HCT116 (cell line): ENCODE measurements around the gene RIPPLY2. TPM values are rescaled to one million over a fixed set of nuclear protein-coding genes. Genes with fewer than 3 reads are reported as not detected.

ENCODE experiments used
- ATAC-seq: fragments of 200-7000 bp; cut with Tn5 transposase; 2 replicates; pipeline ENCODE4 v1.9.1; 2020; ENCODE audit warnings: mild to moderate bottlenecking, moderate library complexity
- BruUV-seq: library from RNA; stranded (reverse); fragments of 400-500 nt; replicated peaks from 2 replicates; lab custom pipeline; 2021; lab: Mats Ljungman, UMichigan
- CTCF ChIA-PET: fragments of 300-600 bp; sonication (Branson Sonifier 250); formaldehyde crosslinking; loops from one replicate; lab custom pipeline; 2021; ENCODE audit warnings: antibody characterized with exemption; lab: Charles Lee
- POLR2A ChIA-PET: fragments of 300-600, 350-600 bp; sonication (Branson Sonifier 250); formaldehyde crosslinking; loops from one replicate; lab custom pipeline; 2021; ENCODE audit warnings: antibody characterized with exemption; lab: Charles Lee
- RAD21 ChIA-PET, 2 experiments: fragments of 300-600 bp; sonication (Branson Sonifier 250); formaldehyde crosslinking; loops; one replicate each; lab custom pipeline; 2023; ENCODE audit warnings: low total read pairs in 2 of 2; ENCODE audit not compliant: uncharacterized antibody in 2 of 2, unreplicated experiment in 2 of 2, low non-redundant PET in 1 of 2; lab: Charles Lee
- DNase-seq: peaks from one replicate; pipeline ENCODE4 v3.0.0-alpha.2; 2010; ENCODE audit warnings: low read depth, low spot score
- H2AFZ ChIP-seq: fragments of 200-600 bp; shearing (Covaris generic), sonication (generic); 2 replicates; pipeline ENCODE4 v1.6.1; 2017; ENCODE audit warnings: low read depth, mixed run types, mixed read lengths, antibody characterized with exemption, low read length; ENCODE audit not compliant: poor library complexity, severe bottlenecking
- H3K27ac ChIP-seq: 2 replicates; pipeline ENCODE4 v1.5.1; 2012; ENCODE audit warnings: low read depth, low read length
- H3K27me3 ChIP-seq: fragments of 200-600 bp; sonication (generic); 2 replicates; pipeline ENCODE4 v1.6.1; 2016; ENCODE audit warnings: mixed run types, low read length, mixed read lengths; ENCODE audit not compliant: insufficient read depth
- H3K36me3 ChIP-seq, 2 experiments: fragments of 200-500 bp in 1 of 2; fragments of 200-600 bp in 1 of 2; sonication (Bioruptor generic) in 1 of 2; sonication (generic) in 1 of 2; 2 replicates each; pipeline versions ENCODE4 v1.5.1 to v1.6.1; 2014 to 2016; ENCODE audit warnings: low read length in 2 of 2, inconsistent platforms in 1 of 2, mixed read lengths in 1 of 2, mixed run types in 1 of 2; ENCODE audit not compliant: insufficient read depth in 2 of 2, control insufficient read depth in 1 of 2
- H3K4me1 ChIP-seq, 2 experiments: fragments of 200-600 bp in 1 of 2; sonication (generic) in 1 of 2; 2 replicates each; pipeline versions ENCODE4 v1.5.1 to v1.6.1; 2012 to 2017; ENCODE audit warnings: low read length in 2 of 2, inconsistent platforms in 1 of 2, mild to moderate bottlenecking in 1 of 2, mixed read lengths in 1 of 2, mixed run types in 1 of 2, moderate library complexity in 1 of 2; ENCODE audit not compliant: insufficient read depth in 2 of 2, control insufficient read depth in 1 of 2
- H3K4me2 ChIP-seq: fragments of 200-600 bp; sonication (generic); 2 replicates; pipeline ENCODE4 v1.6.1; 2017; ENCODE audit warnings: mixed run types, low read length, mixed read lengths
- H3K4me3 ChIP-seq, 2 experiments: fragments of 200-600 bp in 1 of 2; sonication (generic) in 1 of 2; replicated peaks in 1 of 2; 2 replicates each; pipeline ENCODE4 v1.5.1; 2011 to 2016; ENCODE audit warnings: low read length in 2 of 2, control low read depth in 1 of 2, low read depth in 1 of 2, mild to moderate bottlenecking in 1 of 2, mixed read lengths in 1 of 2, mixed run types in 1 of 2
- H3K79me2 ChIP-seq: fragments of 200-600 bp; sonication (generic); 2 replicates; pipeline ENCODE4 v1.6.1; 2017; ENCODE audit warnings: mild to moderate bottlenecking, mixed run types, low read length, moderate library complexity, mixed read lengths; ENCODE audit not compliant: insufficient read depth
- H3K9ac ChIP-seq: fragments of 200-600 bp; sonication (generic); 2 replicates; pipeline ENCODE4 v1.6.1; 2016; ENCODE audit warnings: low read length, mixed read lengths
- H3K9me2 ChIP-seq: fragments of 200-600 bp; sonication (generic), shearing (Covaris generic); 2 replicates; pipeline ENCODE4 v1.6.1; 2017; ENCODE audit warnings: mixed run types, mild to moderate bottlenecking, moderate library complexity; ENCODE audit not compliant: insufficient read depth
- H3K9me3 ChIP-seq, 2 experiments: fragments of 200-500 bp in 1 of 2; fragments of 200-600 bp in 1 of 2; sonication (Bioruptor generic) in 1 of 2; sonication (generic) in 1 of 2; 2 replicates each; pipeline ENCODE4 v1.6.1; 2014 to 2017; ENCODE audit warnings: low read length in 2 of 2, mixed read lengths in 2 of 2, inconsistent platforms in 1 of 2, low read depth in 1 of 2, mild to moderate bottlenecking in 1 of 2, mixed run types in 1 of 2, moderate library complexity in 1 of 2; ENCODE audit not compliant: control insufficient read depth in 1 of 2, insufficient read depth in 1 of 2
- H4K20me1 ChIP-seq: fragments of 200-600 bp; sonication (generic), shearing (Covaris generic); 2 replicates; pipeline ENCODE4 v1.6.1; 2017; ENCODE audit warnings: mixed run types, mild to moderate bottlenecking, moderate library complexity; ENCODE audit not compliant: insufficient read depth
- CBX3 ChIP-seq: IDR thresholded peaks from 2 replicates; pipeline ENCODE4 v1.6.1; 2012; ENCODE audit warnings: low read depth
- CEBPB ChIP-seq: IDR thresholded peaks from 2 replicates; pipeline ENCODE4 v1.6.1; 2012; ENCODE audit warnings: low read depth
- EGR1 ChIP-seq: IDR thresholded peaks from 2 replicates; pipeline ENCODE4 v1.6.1; 2012; ENCODE audit warnings: low read depth
- EZH2phosphoT487 ChIP-seq: fragments of 200-600 bp; IDR thresholded peaks from 2 replicates; pipeline ENCODE4 v1.6.1; 2018; ENCODE audit warnings: antibody characterized with exemption, borderline replicate concordance
- FOSL1 ChIP-seq: IDR thresholded peaks from 2 replicates; pipeline ENCODE4 v1.6.1; 2012; ENCODE audit warnings: low read depth
- JUND ChIP-seq: IDR thresholded peaks from 2 replicates; pipeline ENCODE4 v1.6.1; 2012
- POLR2A ChIP-seq: IDR thresholded peaks from 2 replicates; pipeline ENCODE4 v1.7.0; 2011; ENCODE audit warnings: borderline replicate concordance; ENCODE audit not compliant: insufficient read depth, insufficient read length; ENCODE audit errors: extremely low read depth
- RAD21 ChIP-seq: IDR thresholded peaks from 2 replicates; pipeline ENCODE4 v1.6.1; 2012; ENCODE audit warnings: low read depth, mild to moderate bottlenecking
- SIN3A ChIP-seq: IDR thresholded peaks from 2 replicates; pipeline ENCODE4 v1.6.1; 2012; ENCODE audit warnings: low read depth
- SP1 ChIP-seq: IDR thresholded peaks from 2 replicates; pipeline ENCODE4 v1.6.1; 2012; ENCODE audit warnings: low read depth
- TCF7L2 ChIP-seq: IDR thresholded peaks from 2 replicates; pipeline ENCODE4 v1.7.0; 2011; ENCODE audit warnings: borderline replicate concordance, inconsistent platforms; ENCODE audit not compliant: insufficient read depth, insufficient read length; ENCODE audit errors: extremely low read depth
- intact Hi-C: fragments of 100-400 bp; cut with micrococcal nuclease; formaldehyde crosslinking; loops from 2 replicates; pipeline ENCODE4 v1.10.0; 2022
- total RNA-seq: library from RNA; stranded (reverse); gene quantifications from one replicate; pipeline ENCODE4 v1.2.1, GENCODE V29; 2021; ENCODE audit not compliant: unreplicated experiment
- TF ChIP-seq, protein P1 (sequence below): IDR thresholded peaks from 2 replicates; pipeline ENCODE4 v1.6.1; 2012
- TF ChIP-seq, protein P2 (sequence below): IDR thresholded peaks from 2 replicates; pipeline ENCODE4 v1.6.1; 2011; ENCODE audit warnings: mild to moderate bottlenecking, low read length, moderate library complexity; ENCODE audit not compliant: insufficient replicate concordance; ENCODE audit errors: extremely low read depth
- TF ChIP-seq, protein P3 (sequence below): IDR thresholded peaks from 2 replicates; pipeline ENCODE4 v1.6.1; 2012; ENCODE audit warnings: low read depth
- TF ChIP-seq, protein P4 (sequence below): IDR thresholded peaks from 2 replicates; pipeline ENCODE4 v1.6.1; 2012

The RIPPLY2 gene
- total RNA-seq, 1 experiment from 2014 or later = not detected

DNA sequence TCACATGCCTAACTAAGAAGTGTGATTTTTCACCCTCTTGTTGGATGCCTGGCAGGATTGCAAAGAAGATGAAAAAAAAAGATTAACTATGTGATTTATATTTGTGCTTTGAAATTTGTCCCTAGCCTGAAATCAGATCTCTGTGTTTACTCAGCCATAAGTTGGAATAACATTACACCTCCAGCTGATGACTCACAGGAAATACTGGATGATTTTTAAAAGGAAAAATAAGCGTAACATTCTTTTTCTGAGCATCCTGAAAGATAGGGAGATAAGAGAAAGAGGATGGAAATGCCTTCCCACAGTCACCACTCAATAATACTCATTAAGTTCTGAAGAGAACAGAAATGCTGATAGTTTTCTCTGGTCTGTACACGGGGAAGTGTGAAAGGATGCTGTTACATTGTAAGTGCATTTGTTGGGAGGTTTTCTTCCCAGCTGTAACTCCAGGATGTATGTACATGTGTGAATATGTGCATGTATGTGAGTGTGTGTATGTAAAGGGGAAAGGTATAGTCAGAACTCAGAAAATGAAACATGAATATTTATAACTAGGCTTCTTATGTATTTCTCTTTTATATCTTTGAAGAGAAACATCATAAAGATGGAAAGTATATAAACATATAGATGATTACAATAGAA lies 37.4 kb upstream of the RIPPLY2 start (continued):
- no peak for TF ChIP-seq RAD21
- TF ChIP-seq, protein P1, sequence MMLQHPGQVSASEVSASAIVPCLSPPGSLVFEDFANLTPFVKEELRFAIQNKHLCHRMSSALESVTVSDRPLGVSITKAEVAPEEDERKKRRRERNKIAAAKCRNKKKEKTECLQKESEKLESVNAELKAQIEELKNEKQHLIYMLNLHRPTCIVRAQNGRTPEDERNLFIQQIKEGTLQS = no peak

DNA sequence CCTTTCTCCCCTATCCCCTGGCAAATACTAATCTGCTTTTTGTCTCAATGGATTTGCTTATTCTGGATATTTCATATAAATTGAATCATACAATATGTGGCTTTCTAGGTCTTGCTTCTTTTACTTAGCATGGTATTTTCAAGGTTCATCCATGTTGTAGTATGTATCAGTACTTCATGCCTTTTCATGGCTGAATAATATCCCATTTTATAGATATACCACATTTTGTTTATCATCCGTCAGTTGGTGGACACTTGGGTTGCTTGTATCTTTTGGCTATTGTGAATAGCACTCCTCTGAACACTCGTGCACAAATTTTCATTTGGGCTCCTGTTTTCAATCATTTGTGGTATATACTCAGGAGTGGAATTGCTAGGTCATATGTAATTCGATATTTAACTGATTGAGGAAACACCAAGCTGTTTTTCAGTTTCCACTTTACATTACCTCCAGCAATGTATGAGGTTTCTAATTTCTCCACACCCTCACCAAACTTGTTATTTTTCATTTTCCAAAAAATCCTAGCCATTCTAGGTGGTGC lies 30.5 kb upstream of the RIPPLY2 start:
- peaks cover 3 to 7% of the 10 kb centered on the region in 2 experiments; a peak in 2 of 4 replicates for H3K4me1 ChIP-seq
- TF ChIP-seq EZH2phosphoT487 (no peak), SIN3A (no peak), CBX3 (no peak), FOSL1 (no peak), TCF7L2 (no peak), POLR2A (no peak), JUND (no peak), CEBPB (no peak), EGR1 (no peak), RAD21 (no peak), SP1 (no peak)
- TF ChIP-seq, protein P2, sequence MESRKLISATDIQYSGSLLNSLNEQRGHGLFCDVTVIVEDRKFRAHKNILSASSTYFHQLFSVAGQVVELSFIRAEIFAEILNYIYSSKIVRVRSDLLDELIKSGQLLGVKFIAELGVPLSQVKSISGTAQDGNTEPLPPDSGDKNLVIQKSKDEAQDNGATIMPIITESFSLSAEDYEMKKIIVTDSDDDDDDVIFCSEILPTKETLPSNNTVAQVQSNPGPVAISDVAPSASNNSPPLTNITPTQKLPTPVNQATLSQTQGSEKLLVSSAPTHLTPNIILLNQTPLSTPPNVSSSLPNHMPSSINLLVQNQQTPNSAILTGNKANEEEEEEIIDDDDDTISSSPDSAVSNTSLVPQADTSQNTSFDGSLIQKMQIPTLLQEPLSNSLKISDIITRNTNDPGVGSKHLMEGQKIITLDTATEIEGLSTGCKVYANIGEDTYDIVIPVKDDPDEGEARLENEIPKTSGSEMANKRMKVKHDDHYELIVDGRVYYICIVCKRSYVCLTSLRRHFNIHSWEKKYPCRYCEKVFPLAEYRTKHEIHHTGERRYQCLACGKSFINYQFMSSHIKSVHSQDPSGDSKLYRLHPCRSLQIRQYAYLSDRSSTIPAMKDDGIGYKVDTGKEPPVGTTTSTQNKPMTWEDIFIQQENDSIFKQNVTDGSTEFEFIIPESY = no peak
- TF ChIP-seq, protein P3, sequence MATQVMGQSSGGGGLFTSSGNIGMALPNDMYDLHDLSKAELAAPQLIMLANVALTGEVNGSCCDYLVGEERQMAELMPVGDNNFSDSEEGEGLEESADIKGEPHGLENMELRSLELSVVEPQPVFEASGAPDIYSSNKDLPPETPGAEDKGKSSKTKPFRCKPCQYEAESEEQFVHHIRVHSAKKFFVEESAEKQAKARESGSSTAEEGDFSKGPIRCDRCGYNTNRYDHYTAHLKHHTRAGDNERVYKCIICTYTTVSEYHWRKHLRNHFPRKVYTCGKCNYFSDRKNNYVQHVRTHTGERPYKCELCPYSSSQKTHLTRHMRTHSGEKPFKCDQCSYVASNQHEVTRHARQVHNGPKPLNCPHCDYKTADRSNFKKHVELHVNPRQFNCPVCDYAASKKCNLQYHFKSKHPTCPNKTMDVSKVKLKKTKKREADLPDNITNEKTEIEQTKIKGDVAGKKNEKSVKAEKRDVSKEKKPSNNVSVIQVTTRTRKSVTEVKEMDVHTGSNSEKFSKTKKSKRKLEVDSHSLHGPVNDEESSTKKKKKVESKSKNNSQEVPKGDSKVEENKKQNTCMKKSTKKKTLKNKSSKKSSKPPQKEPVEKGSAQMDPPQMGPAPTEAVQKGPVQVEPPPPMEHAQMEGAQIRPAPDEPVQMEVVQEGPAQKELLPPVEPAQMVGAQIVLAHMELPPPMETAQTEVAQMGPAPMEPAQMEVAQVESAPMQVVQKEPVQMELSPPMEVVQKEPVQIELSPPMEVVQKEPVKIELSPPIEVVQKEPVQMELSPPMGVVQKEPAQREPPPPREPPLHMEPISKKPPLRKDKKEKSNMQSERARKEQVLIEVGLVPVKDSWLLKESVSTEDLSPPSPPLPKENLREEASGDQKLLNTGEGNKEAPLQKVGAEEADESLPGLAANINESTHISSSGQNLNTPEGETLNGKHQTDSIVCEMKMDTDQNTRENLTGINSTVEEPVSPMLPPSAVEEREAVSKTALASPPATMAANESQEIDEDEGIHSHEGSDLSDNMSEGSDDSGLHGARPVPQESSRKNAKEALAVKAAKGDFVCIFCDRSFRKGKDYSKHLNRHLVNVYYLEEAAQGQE = no peak
- TF ChIP-seq, protein P4, sequence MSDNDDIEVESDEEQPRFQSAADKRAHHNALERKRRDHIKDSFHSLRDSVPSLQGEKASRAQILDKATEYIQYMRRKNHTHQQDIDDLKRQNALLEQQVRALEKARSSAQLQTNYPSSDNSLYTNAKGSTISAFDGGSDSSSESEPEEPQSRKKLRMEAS = no peak
- ATAC-seq = no peak
- H3K4me3 ChIP-seq = no peak overlapping the region
- H3K79me2 ChIP-seq = no peaks in the 10 kb centered on the region
- no peak overlapping the region for H3K9ac ChIP-seq
- POLR2A ChIA-PET = no interaction called here
- CTCF ChIA-PET = no interaction called here
- no peak for DNase-seq
- no peaks in the 10 kb centered on the region for H4K20me1 ChIP-seq
- no peaks in the 10 kb centered on the region for H3K9me3 ChIP-seq
- no peak overlapping the region for H3K4me2 ChIP-seq
- intact Hi-C loops = no loop called here
- H2AFZ ChIP-seq = no peak overlapping the region
- no peaks in the 10 kb centered on the region for H3K27me3 ChIP-seq
- BruUV-seq = no TSS peak
- no peak overlapping the region for H3K27ac ChIP-seq
- H3K36me3 ChIP-seq = no peaks in the 10 kb centered on the region
- RAD21 ChIA-PET = no interaction called here
- no peaks in the 10 kb centered on the region for H3K9me2 ChIP-seq
